ENCODE measurements around the gene CYP2U1.

Gene CYP2U1

DNA sequence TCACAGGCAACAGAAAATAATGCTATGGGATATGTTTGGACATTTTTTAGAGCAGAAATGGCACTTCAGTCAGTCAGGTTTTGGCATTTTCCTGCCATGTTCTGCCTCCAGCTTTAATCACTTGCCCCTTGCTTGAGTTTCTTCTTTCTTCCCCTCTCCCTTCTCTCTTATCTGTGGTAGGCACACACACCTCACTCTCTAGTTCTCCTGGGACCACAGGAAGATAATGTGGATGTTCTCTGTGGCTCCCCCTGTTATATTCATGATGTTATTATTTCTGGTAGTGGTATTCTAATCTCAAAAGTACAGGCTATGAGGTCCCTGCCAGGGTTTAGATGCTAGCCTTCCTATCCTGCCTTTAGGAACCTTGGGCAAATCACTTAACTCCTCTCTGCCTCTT, 63.5 kb downstream of the CYP2U1 start:
- no peak overlapping the region for H3K9ac ChIP-seq (ENCODE audit: low read length)
- H3K4me3 ChIP-seq (ENCODE audit: low read length) = no peak overlapping the region
- peaks cover 16% of the 10 kb centered on the region for H3K4me1 ChIP-seq (ENCODE audit: control insufficient read depth, insufficient read depth, low read length)
- no peaks in the 10 kb centered on the region for H3K36me3 ChIP-seq (ENCODE audit: control insufficient read depth, insufficient read depth, low read length)
- no peaks in the 10 kb centered on the region for H3K27me3 ChIP-seq (ENCODE audit: control insufficient read depth, insufficient read depth, low read length)
- H3K27ac ChIP-seq (ENCODE audit: low read depth, low read length) = no peak overlapping the region

GRCh38 chr4:107996949-107997788, 65.8 kb downstream of the CYP2U1 start:
- H3K27ac ChIP-seq (ENCODE audit: low read depth, low read length) = peak overlapping the region; percentile 83
- no peaks in the 10 kb centered on the region for H3K27me3 ChIP-seq (ENCODE audit: control insufficient read depth, insufficient read depth, low read length)
- H3K36me3 ChIP-seq (ENCODE audit: control insufficient read depth, insufficient read depth, low read length) = no peaks in the 10 kb centered on the region
- H3K4me3 ChIP-seq (ENCODE audit: low read length) = no peak overlapping the region
- peaks cover 16% of the 10 kb centered on the region for H3K4me1 ChIP-seq (ENCODE audit: control insufficient read depth, insufficient read depth, low read length)
- H3K9ac ChIP-seq (ENCODE audit: low read length) = no peak overlapping the region

DNA sequence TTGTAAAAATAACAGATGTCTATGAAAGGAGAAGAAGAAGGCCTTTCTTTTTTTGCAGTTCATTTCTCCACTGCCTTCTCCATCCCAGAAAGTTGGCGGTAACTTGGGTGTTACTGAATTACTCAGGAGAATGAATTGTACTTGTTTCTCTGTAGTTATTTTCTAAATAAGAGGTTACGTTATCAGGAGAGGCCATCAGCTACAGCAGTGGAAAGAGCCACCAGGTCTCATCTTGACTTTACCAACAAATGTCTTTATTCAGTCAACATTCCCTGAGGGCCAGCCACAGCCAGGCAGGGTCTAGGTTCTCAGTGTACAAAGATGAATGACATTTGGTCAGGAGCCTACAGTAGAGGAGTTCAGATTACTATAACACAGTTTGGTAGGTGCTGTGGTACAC, 66.4 kb downstream of the CYP2U1 start:
- Histone ChIP-seq H3K27me3 (ENCODE audit: control insufficient read depth, insufficient read depth, low read length) (no peaks in the 10 kb centered on the region), H3K27ac (ENCODE audit: low read depth, low read length) (peak overlapping the region; percentile 83), H3K4me3 (ENCODE audit: low read length) (no peak overlapping the region), H3K36me3 (ENCODE audit: control insufficient read depth, insufficient read depth, low read length) (no peaks in the 10 kb centered on the region), H3K4me1 (ENCODE audit: control insufficient read depth, insufficient read depth, low read length) (peaks cover 16% of the 10 kb centered on the region), H3K9ac (ENCODE audit: low read length) (no peak overlapping the region)

DNA sequence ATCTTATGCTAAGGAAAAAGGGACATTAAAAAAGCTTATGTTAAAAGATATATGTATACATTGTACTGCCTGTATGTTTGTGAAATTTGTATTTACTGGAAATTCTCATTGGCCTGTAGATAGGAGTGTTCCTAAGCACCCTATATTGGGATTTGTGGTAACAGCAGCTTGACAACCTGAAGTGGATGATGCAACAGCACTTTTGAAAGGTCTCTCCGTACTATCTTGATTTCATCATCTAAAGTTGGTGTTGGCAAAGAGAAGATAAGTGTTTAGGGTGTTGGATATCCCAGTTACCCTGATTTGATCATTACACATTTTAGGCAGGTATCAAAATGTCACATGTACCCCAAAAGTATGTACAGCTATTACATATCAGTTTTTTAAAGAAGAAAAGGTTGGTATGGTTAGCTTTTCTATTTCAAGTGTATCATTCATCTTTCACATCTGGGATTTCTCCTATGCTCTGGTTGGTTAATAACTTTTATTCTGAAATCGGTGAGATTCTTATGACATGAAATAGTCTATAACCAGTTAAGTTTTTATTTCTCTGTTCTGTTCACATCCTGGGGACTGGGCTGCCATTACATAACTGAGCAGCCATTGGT, 68.7 kb downstream of the CYP2U1 start:
- no peak overlapping the region for H3K4me3 ChIP-seq (ENCODE audit: low read length)
- H3K36me3 ChIP-seq (ENCODE audit: control insufficient read depth, insufficient read depth, low read length) = no peaks in the 10 kb centered on the region
- H3K27ac ChIP-seq (ENCODE audit: low read depth, low read length) = no peak overlapping the region
- H3K27me3 ChIP-seq (ENCODE audit: control insufficient read depth, insufficient read depth, low read length) = no peaks in the 10 kb centered on the region
- no peak overlapping the region for H3K9ac ChIP-seq (ENCODE audit: low read length)
- peaks cover 16% of the 10 kb centered on the region for H3K4me1 ChIP-seq (ENCODE audit: control insufficient read depth, insufficient read depth, low read length)

DNA sequence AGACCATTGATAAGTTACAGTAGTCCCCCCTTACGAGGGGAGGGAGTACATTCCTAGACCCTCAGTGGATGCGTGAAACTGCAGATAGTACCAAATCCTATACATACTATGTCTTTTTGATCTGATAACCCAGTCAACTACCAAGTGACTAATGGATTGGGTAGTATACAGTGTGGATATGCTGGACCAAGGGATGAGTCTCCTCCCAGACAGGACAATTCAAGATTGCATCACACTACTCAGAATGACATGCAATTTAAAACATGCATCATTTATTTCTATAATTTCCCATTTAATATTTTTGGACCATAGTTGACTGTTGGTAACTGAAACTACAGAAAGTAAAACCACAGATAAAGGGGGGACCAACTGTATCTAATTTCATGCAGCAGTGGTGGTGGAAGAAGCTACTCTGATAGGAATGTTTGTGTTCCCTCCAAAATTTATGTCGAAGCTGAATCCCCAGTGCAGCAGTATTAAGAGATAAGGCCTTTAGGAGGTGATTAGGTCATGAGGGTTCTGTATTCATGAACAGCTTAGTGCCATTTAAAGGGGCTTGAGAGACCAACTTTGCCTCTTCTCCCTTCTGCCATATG, 70.3 kb downstream of the CYP2U1 start:
- Histone ChIP-seq H3K4me3 (ENCODE audit: low read length) (no peak overlapping the region), H3K36me3 (ENCODE audit: control insufficient read depth, insufficient read depth, low read length) (no peaks in the 10 kb centered on the region), H3K4me1 (ENCODE audit: control insufficient read depth, insufficient read depth, low read length) (peaks cover 16% of the 10 kb centered on the region), H3K27me3 (ENCODE audit: control insufficient read depth, insufficient read depth, low read length) (no peaks in the 10 kb centered on the region), H3K9ac (ENCODE audit: low read length) (no peak overlapping the region), H3K27ac (ENCODE audit: low read depth, low read length) (no peak overlapping the region)
